ENCODE data around the gene ARF1. TPM values are rescaled to one million over a fixed set of nuclear protein-coding genes. Genes with fewer than 3 reads are reported as not detected.

The ARF1 gene
- total and polyA plus RNA-seq, 2 of the 13 experiments (the other 11 are each of a cell fraction or from before 2014, with no cell fraction given), result 186 to 327 TPM

DNA sequence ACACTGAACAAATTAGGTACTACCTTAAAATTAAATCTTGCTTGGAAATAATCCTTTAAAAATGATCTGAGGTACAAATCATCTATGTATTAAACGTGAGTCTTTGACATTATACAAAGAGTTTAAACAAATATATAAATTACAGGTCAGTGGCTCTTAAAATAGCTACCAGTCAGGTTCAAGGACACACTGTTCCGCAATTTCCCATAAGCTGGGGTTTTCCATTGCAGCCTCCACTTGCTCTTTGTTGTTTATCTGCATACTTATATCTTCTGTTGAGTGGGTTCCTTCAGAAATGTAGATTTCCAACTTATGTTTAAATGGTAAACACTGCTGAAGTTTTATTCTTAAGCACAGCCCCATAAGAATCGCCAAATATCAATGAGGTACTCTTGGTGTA, 32.3 kb downstream of the ARF1 start (continued):
- TF ChIP-seq SAP130 (CRISPR knock-in tag; IDR thresholded peaks at IDR 0.05; ENCODE audit: low read depth) (peak; percentile 56; the same call in 1 of the 2 replicates), FOXM1 (CRISPR knock-in tag; IDR thresholded peaks at IDR 0.05) (no peak), FOXP1 (IDR thresholded peaks at IDR 0.05) (no peak), FOXP1 (CRISPR knock-in tag; IDR thresholded peaks at IDR 0.05) (peak; percentile 33; the same call in 1 of the 2 replicates), RXRB (CRISPR knock-in tag; IDR thresholded peaks at IDR 0.05; ENCODE audit: borderline replicate concordance) (peak; percentile 48), MTA3 (CRISPR knock-in tag; IDR thresholded peaks at IDR 0.05) (no peak), GATAD2A (CRISPR knock-in tag; IDR thresholded peaks at IDR 0.05) (peak; percentile 47; the same call in 1 of the 2 replicates), SIN3B (IDR thresholded peaks at IDR 0.05; ENCODE audit: low read length) (no peak), SOX13 (IDR thresholded peaks at IDR 0.05) (no peak), SOX13 (CRISPR knock-in tag; conservative IDR thresholded peaks at IDR 0.05 in 1 of 2, IDR thresholded peaks at IDR 0.05 in 1 of 2) (peak in 1 of 2 experiments; percentile 70; a peak in 1 of 4 replicates), PHF5A (CRISPR knock-in tag; IDR thresholded peaks at IDR 0.05; ENCODE audit: low read depth, unreplicated experiment) (no peak), TCF7 (IDR thresholded peaks at IDR 0.05; ENCODE audit: low read depth) (no peak), HMG20A (CRISPR knock-in tag; IDR thresholded peaks at IDR 0.05; ENCODE audit: borderline replicate concordance) (peak; percentile 42; the same call in 1 of the 2 replicates), TCF12 (IDR thresholded peaks at IDR 0.05) (no peak), TCF12 (CRISPR knock-in tag; IDR thresholded peaks at IDR 0.05) (no peak), MYC (CRISPR knock-in tag; IDR thresholded peaks at IDR 0.05; ENCODE audit: borderline replicate concordance) (no peak), ZNF768 (CRISPR knock-in tag; IDR thresholded peaks at IDR 0.05) (no peak), ZNF484 (CRISPR knock-in tag; IDR thresholded peaks at IDR 0.05; ENCODE audit: borderline replicate concordance, low read depth) (no peak), ZNF253 (CRISPR knock-in tag; IDR thresholded peaks at IDR 0.05; ENCODE audit: borderline replicate concordance) (no peak), NR2F1 (CRISPR knock-in tag; IDR thresholded peaks at IDR 0.05) (peak in 1 of 2 experiments; percentile 41; a peak in 1 of 4 replicates), HHEX (CRISPR knock-in tag; IDR thresholded peaks at IDR 0.05) (0 out of 2 replicates have a peak, but pooled peaks have one; percentile 11), DMAP1 (CRISPR knock-in tag; IDR thresholded peaks at IDR 0.05) (no peak), ESRRA (CRISPR knock-in tag; IDR thresholded peaks at IDR 0.05; ENCODE audit: low read depth) (no peak), ZFP1 (CRISPR knock-in tag; IDR thresholded peaks at IDR 0.05) (0 out of 2 replicates have a peak, but pooled peaks have one; percentile 28), ZKSCAN5 (CRISPR knock-in tag; IDR thresholded peaks at IDR 0.05) (no peak)
- TF ChIP-seq, protein P1, sequence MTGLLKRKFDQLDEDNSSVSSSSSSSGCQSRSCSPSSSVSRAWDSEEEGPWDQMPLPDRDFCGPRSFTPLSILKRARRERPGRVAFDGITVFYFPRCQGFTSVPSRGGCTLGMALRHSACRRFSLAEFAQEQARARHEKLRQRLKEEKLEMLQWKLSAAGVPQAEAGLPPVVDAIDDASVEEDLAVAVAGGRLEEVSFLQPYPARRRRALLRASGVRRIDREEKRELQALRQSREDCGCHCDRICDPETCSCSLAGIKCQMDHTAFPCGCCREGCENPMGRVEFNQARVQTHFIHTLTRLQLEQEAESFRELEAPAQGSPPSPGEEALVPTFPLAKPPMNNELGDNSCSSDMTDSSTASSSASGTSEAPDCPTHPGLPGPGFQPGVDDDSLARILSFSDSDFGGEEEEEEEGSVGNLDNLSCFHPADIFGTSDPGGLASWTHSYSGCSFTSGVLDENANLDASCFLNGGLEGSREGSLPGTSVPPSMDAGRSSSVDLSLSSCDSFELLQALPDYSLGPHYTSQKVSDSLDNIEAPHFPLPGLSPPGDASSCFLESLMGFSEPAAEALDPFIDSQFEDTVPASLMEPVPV (CRISPR knock-in tag; IDR thresholded peaks at IDR 0.05), result no peak
- TF ChIP-seq, protein P2, sequence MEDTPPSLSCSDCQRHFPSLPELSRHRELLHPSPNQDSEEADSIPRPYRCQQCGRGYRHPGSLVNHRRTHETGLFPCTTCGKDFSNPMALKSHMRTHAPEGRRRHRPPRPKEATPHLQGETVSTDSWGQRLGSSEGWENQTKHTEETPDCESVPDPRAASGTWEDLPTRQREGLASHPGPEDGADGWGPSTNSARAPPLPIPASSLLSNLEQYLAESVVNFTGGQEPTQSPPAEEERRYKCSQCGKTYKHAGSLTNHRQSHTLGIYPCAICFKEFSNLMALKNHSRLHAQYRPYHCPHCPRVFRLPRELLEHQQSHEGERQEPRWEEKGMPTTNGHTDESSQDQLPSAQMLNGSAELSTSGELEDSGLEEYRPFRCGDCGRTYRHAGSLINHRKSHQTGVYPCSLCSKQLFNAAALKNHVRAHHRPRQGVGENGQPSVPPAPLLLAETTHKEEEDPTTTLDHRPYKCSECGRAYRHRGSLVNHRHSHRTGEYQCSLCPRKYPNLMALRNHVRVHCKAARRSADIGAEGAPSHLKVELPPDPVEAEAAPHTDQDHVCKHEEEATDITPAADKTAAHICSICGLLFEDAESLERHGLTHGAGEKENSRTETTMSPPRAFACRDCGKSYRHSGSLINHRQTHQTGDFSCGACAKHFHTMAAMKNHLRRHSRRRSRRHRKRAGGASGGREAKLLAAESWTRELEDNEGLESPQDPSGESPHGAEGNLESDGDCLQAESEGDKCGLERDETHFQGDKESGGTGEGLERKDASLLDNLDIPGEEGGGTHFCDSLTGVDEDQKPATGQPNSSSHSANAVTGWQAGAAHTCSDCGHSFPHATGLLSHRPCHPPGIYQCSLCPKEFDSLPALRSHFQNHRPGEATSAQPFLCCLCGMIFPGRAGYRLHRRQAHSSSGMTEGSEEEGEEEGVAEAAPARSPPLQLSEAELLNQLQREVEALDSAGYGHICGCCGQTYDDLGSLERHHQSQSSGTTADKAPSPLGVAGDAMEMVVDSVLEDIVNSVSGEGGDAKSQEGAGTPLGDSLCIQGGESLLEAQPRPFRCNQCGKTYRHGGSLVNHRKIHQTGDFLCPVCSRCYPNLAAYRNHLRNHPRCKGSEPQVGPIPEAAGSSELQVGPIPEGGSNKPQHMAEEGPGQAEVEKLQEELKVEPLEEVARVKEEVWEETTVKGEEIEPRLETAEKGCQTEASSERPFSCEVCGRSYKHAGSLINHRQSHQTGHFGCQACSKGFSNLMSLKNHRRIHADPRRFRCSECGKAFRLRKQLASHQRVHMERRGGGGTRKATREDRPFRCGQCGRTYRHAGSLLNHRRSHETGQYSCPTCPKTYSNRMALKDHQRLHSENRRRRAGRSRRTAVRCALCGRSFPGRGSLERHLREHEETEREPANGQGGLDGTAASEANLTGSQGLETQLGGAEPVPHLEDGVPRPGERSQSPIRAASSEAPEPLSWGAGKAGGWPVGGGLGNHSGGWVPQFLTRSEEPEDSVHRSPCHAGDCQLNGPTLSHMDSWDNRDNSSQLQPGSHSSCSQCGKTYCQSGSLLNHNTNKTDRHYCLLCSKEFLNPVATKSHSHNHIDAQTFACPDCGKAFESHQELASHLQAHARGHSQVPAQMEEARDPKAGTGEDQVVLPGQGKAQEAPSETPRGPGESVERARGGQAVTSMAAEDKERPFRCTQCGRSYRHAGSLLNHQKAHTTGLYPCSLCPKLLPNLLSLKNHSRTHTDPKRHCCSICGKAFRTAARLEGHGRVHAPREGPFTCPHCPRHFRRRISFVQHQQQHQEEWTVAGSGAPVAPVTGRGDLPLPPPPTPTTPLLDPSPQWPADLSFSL (CRISPR knock-in tag; IDR thresholded peaks at IDR 0.05), result no peak
